ENCODE measurements around the gene SCAF4.

GRCh38 chr21:31766899-31767298 lies 35.0 kb upstream of the SCAF4 start:
- TF ChIP-seq CTCF (conservative IDR thresholded peaks at IDR 0.05) (no peak), ZFX (IDR thresholded peaks at IDR 0.05) (no peak)

Data from C4-2B (cell line).